Activated CD8-positive, alpha-beta memory T cell treated with anti-CD3 and anti-CD28 coated beads, Interleukin-2, amount 50 U/mL, for 4 hours (primary cell): ENCODE measurements around the gene WDR37.

Experiments
- DNase-seq: peaks from one replicate; pipeline ENCODE4 v3.0.0-alpha.2; 2020

The WDR37 gene

DNA sequence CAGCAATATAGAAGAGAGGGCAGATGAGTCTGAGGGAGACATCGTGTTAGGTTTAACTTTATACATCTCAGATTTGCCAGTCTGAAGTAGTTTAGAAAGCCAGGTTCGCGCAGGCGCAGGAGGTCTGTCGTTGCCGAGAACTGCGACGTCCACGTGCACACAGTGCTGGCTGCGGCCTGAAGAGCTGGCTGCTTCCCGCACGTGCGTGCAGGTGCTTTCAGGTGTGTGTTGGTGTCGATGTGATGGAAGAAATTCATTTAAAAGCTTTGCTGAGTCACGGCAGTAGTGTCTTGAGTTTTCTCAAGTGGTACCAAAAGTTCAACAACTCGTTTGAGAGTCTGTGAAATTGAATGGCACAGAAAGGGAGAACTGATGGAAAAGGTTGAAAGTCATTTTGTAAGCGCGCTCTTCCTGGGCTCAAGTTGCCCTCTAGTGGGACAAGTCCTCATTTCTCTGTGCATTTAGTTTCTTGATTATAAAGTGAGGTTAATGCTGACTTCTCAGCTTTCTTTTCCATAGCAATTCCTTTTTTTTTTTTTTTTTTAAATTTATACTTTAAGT is 18.6 kb downstream of the WDR37 start:
- no peak for DNase-seq

DNA sequence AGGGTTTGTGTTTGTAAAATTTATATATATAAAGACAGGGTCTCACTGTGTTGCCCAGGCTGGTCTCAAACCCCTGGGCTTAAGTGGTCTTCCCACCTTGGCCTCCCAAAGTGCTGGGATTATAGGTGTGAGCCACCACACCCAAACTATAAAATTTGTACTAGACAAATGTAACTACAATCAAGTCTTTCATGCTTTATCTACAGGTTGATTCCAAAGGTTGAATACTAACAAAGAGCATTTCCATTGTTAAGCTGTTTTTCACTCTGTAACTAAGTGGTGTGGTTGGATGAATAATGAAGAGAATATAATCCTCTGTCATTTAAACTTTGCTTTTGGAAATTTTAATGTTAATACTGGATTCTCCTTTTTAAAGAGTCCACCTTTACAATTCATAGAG is 22.5 kb downstream of the WDR37 start:
- no peak for DNase-seq

DNA sequence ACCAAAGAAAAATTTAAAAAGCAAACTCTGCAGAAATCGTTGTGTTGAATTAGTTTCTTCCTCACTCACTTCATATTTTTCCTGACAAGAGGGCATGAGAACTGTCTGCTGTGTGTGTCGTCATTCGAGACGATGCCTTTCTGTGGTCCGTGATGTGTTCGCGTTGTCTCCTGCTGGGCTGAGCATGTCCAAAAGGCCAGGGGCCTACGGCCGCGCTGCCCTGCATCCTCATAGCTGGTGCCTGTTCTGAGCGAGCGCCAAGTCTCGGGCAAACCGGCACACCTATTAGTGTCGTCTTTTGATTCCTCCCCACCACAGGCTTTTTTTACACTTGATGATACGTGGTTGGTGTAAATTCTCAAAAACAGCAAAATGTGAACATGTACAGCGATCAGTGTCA is 27.4 kb downstream of the WDR37 start:
- DNase-seq, result no peak

DNA sequence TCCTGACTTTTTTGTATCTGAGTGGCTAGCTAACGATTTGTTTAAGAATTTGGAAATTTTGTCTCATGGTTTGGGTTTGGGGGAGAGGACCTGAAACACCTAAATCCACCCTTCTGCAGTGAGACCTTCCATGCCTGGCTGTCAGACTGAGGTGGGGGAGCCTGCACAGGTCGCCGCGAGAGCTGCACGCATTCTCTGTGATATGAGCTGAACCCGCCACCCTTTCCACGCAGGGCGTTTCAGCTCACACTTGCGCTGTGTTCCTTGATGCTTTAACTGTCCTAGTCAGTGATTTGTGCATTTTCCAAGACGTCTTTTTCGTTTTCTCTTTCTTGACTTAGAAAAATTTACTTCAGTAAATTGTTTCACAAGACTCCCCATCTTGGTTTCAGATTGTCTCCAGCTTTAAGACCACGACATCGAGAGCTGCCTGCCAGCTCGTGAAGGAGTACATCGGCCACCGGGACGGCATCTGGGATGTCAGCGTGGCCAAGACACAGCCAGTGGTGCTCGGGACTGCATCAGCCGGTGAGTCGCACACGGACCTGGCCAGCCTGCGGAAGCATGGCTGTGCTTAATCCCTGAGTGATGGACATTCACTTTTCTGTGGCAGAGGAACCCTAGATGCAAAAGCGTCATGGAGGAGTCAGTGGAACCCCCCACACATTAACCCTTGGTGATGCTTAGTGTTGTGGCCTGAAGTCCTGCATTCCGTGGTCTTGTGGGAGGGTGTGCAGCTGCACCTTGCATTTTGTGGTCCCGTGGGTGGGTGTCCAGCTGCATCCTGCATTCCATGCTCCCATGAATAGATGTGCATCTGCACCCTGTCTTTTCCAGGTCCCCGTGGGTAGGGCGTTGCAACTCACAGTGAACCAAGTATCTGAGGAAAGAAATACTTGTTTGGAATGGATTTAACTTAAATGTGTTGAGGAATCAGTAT is 28.1 kb downstream of the WDR37 start:
- no peak for DNase-seq

DNA sequence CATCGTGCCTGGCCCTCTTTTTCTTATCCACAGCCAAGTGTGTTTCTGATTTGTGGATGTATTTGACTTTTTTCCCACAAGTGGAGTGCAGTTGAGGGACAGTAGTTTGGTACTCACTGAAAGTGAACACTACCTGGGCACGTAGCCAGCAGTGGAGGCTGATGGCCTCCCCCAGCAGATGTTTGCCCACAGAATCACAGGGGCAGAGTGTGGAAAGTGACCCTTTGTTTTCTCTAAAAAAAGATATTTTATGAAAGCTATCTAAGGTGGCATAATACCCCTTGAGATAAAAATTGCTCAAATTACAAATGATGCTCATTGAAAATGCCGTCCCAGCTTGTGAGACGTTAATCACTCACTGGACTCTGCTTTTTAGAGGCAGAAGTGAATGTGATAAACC is 29.1 kb downstream of the WDR37 start:
- no peak for DNase-seq

DNA sequence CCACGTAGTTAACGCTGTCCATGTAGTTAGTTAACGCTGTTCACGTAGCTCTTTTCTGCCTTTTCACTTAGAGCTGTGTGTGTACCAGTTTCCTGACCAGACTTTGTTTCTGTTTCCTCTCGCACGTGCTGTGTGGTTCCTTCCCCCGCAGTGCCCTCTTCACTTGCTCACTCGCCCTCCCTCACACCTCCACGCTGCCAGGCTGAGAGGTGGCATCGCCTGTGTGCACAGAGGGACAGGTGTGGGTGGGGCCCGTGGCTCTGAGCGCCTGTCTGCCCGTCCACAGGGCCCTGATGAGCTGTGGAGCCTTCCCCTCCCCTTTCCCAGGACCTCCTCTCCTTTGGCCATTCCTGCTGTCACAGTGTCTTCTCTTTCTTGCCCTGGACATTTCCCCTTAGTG is 30.6 kb downstream of the WDR37 start:
- no peak for DNase-seq

DNA sequence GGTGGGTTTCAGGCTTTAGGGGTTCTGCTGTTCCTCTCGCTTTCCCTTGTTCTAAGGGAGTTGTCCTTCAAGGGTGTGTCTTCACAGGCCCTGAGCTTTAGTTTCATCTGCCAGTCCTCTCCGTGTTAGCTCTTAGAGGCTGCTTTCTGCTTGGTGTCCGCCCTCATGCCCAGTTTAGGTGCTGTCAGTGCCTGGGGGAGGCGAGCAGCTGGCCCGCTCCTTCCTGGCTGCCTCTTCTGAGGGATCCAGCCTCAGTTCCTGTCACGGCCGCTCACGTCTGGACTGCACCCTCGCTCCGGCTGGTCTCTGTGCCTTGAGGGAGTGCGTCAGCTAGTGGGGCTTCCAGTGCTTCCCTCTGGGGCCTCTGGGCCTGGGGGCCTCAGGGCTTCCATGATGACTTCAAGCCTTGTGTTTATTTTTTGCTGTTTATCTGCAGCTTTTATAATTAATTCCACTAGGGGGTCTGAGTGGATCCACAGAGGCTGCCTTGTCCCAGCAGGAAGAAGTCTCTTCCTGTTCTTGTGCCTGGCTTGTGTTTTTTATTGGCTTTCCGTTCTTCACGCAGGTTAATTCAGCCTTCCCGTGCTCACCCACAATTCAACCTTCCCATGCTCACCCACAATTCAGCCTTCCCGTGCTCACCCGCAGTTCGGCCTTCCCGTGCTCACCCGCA is 33.0 kb downstream of the WDR37 start:
- DNase-seq, result no peak

DNA sequence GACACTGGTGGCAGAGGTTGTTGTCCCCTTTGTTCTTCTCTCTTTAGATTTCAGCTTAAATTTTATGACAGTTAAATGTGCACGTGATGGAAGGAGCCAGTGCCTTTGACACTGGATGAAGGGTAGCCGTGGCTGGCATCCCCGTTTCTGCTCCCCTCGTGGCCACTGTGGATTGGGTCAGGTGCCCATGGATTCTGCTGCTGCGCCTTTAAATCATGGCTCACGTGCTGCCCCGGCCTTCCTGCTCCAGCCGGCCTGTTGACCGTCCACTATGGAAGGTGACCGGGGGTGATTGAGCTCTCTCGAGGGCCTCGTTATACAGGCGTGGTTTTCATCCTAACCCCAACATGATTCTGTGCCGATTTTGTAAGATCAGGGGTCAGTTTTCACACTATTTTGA is 34.5 kb downstream of the WDR37 start:
- DNase-seq, result no peak

DNA sequence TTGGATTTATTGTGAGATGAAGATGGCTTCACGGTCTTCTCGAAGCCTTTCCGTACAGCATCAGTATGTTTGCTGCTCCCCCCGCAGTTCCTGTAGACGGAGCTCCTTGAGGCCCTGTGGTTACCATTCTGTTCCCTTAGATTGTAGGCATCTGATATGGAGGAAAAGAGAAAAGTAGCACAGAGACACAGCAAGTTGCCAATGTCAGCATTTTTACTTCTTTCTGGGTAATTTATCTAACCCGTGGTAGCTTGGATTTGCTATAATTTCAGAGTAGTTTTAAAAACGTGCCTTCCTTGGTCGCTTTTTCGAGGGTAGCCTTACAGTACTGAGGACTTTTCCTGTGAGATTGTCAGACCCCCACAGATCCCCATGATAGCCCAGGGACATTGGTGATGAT is 37.5 kb downstream of the WDR37 start:
- DNase-seq, result no peak

DNA sequence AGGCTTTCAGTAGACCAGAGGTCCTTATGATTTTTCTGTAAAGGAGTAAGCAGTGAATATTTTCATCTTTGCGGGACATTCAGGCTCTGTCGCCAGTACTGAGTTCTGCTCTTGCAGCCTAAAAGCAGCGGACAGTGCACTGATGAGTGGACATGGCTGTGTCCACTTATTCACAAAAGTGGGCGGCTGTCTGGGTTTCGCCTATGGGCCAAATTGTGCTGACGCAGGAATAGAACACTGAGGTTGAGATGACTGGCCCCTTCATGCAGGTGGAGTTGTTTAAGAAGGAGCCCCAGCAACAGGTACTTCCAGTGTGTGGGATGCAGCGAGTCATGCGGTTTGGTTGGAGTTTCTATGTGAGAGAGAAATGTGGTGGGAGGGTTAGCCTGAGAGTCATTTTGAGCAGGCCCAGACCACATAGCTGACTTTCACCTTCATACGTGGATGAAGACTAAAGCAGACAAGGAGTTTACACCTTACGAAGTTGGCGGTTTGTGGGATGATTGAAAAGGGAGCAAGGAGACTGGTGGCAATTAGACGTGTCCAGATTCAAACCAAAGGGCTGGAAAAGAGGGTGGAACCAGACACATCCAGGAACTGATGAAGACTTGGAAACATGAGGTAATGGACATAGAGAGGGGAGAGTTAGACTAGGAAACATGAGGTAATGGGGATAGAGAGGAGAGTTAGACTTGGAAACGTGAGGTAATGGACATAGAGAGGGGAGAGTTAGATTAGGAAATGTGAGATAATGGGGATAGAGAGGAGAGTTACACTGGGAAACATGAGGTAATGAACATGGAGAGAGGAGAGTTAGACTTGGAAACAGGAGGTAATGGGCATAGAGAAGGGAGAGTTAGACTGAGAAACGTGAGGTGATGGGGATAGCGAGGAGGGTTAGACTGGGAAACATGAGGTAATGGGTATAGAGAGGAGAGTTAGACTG is 38.2 kb downstream of the WDR37 start:
- DNase-seq, result no peak

DNA sequence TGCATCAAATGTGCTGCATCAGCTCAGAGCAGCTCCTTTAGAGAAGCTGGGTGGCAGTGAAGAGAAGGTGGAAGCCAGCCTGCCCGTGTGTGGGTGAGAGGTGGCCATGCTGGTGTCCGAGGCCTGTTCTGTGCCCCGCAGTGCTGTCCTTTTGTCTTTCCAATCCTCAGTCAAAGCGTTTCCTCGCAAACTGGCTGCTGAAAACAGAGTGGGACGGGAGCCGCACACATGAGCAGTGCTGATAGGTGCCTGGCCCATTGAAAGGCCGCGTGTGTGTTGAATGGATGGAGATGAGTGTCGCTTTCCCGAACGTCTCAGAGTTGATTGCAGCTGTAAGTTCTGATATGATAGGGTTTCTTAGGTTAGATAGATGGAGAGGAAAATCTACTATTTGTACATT is 39.3 kb downstream of the WDR37 start:
- no peak for DNase-seq

DNA sequence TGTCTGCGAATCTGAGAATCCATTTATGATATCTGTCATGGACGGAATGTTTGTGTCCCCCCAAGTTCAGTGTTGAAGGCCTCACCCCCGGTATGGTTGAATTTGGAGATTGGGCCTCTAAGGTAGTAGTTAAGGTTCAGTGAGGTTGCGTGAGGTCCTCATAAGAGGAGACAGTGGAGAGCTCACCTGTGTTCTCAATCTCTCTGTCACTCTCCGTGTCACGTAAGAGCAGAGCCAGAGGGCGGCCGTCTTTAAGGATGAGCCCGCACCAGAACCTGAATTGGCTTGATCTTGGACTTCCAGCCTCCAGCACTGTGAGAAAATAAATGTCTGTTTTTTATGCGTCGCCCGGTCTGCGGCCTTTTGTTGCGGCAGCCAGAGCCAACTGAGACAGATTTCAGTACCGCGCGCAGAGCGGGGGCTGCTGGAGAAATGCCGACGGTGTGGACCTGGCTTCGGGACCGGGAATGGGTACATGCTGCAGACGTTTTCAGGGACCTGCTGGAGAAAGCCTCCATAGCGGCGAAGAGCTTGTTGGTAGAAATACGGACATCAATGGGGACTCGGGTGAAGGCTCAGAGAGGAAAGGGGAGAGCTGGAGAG is 40.2 kb downstream of the WDR37 start:
- no peak for DNase-seq

DNA sequence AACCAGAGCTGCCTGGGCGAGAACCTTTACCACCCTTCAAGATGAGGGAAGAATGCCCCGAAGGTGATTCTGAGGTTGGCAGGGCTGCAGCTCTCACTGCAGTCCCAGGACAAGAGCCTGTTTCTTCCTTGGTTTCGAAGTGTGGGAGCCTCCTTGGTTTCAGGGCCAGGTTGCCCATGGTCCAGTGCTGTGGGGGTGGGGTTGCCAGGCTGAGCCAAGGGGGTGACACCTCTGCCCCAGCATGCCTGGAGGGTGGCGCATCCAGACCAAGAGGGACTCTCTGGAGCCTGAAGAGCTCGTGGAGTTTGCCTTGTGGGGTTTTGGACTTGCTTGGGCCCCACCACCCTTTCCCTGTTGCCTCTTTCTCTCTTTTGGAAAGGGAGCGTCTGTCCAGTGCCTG is 41.3 kb downstream of the WDR37 start:
- no peak for DNase-seq

DNA sequence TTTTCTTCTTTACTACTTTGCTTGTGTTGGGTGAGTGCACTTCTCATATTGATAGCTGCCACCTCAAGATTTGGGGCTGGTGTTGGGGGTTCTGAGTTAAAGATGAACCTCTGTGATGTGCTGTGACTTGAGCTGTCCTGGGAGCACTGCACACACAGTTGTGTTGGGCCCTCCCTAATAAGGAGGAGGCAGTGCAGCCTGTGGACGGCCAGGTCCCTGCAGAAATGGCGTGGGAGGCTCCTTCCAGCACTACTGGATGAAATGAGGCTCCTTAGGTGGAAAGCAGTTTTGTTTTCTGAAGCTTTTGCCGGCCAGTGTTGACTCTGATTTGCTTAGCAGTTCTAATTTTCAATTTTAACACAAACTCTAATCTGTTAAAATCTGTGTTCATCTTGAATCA is 44.0 kb downstream of the WDR37 start:
- no peak for DNase-seq

DNA sequence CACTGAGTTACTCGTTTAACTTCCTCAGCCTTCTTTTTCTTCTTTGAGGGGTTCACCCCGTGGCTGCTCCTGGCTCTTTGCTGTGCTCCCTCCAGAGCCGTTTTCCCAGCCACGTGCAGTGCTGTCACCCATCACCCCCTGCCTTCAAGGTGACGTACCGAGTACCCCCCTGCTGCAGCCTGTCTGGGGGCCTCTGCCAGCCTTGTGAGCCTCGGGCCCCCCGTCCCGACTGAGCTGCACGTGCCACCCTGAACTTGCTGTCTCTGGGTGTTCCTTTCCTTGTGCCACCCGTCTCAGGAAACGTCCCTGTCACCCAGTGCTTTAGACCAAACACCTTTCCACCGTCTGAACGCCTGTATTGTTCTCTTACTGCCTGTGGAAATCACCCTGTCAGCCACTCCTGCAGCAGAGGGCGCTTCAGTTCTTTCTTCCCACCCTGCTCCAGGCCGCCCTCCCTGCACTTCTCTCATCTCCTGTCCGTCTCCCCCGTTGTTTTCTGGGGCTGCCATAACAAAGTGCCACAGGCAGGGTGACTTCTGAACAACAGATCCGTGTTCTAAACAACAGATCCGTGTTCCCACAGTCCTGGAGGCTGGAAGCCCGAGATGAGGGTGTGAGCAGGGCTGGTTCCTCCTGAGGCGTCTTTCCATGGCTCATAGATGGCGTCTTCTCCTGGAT is 44.6 kb downstream of the WDR37 start:
- DNase-seq, result no peak

DNA sequence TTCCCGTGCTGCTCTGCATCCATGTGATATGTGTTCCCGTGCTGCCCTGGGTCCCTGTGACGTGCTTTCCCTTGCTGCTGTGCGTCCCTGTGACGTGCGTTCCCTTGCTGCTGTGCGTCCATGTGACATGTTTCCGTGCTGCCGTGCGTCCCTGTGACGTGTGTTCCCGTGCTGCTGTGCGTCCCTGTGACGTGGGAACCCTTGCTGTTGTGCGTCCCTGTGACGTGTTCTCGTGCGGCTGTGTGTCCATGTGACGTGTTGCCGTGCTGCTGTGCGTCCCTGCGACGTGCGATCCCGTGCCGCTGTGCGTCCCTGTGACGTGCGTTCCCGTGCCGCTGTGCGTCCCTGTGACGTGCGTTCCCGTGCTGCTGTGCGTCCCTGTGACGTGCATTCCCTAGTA is 45.8 kb downstream of the WDR37 start:
- no peak for DNase-seq

DNA sequence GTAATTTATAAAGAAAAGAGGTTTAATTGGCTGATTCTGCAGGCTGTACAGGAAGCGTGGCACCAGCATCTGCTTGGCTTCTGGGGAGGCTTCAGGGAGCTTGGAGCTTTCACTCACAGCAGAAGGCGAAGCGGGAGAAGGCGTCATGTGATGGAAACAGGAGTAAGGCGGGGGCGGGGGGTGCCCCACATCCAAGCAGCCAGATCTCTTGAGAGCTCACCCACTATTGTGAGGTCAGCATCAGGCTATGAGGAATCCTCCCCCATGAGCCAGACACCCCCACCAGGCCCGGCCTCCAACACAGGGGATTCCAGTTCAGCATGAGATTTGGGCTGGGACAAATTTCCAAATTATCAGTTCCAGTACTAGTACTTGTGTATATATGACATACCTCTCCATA is 46.2 kb downstream of the WDR37 start:
- DNase-seq, result no peak

DNA sequence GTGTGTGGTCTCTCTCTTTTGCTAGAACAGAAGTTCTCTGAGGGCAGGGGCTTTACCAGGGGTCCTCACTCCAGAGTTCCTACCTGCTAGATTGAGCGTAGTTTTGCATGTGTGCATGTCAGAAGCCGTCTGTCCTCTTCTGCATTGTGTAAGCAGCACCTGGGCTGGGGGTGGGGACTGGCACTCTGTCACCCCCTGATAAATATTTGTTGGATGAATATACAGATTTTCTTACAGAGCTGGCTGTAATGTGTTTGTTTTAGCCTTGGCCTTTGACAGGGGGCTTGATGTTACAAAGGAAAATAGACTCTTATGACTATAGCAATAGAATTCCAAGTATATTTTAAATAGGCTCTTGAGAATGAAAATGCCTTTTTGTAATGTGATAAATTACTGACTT is 46.6 kb downstream of the WDR37 start:
- no peak for DNase-seq

DNA sequence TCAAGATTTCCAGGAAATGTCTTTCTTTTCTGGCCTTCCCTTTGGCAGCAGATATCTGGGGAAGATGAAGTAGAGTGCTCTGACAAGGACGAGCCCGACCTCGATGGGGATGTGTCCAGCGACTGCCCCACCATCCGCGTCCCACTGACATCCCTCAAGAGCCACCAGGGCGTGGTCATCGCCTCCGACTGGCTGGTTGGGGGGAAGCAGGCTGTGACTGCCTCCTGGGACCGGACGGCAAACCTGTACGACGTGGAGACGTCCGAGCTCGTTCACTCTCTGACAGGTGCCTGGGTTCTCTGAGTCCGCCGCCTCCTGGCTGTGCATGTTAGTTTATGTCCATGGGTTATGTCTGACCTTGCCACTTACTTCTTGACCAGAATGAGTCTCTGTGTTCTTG is 47.4 kb downstream of the WDR37 start:
- DNase-seq, result no peak

DNA sequence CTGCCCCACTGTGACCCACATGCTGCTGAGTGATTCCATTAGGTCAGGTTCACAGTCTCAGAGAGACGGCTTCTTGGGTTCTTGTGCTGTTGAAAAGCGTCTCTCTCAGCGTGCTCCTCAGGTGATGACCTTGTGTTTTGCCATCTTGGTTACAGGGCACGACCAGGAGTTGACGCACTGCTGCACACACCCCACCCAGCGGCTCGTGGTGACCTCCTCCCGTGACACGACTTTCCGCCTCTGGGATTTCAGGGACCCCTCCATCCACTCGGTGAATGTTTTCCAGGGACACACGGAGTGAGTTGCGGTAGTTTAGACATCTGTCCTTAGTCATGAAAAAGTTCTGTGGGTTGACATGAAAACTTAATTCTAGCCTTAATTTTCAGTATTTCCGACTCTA is 48.8 kb downstream of the WDR37 start:
- no peak for DNase-seq

DNA sequence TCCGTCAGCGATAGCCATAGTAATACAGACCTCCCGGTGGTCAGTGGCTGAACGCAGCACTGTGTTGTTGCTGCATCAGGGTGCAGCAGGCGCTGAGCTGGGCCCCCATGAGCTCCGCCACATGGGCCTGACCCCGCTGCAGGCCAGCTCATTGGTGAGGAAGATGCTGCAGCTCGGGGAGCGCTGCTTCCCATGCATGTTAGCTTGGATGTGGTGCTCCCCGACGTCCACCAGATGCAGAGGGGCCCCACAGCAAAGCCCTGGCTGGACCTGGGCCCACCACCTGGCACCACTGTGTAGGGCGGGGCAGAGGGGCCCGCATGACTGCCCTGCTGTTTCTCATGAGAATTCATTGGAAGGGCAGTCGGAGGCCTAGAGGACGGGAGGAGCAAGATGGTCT is 50.8 kb downstream of the WDR37 start:
- no peak for DNase-seq

DNA sequence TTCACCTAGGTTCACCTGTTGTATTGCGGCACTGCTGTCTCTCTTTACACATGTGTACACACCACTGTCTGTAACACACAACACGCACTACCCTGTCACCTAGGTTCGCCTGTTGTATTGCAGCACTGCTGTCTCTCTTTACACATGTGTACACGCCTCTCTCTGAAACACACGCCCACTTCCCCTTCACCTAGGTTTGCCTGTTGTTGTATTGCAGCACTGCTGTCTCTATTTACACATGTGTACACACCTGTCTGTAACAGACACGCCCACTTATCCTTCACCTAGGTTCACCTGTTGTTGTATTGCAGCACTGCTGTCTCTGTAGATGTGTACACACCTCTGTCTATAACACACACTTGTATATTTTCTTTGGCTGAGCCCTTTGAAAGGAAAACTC is 51.5 kb downstream of the WDR37 start:
- no peak for DNase-seq
